ENCODE measurements around the gene ST6GAL1. TPM values are rescaled to one million over a fixed set of nuclear protein-coding genes. Genes with fewer than 3 reads are reported as not detected.
A peak's percentile ranks its signal among the peaks of the same experiment; 100 is the strongest.

ST6GAL1 gene
- polyA plus RNA-seq, 3 donors = 19.0 to 24.4 (median 20.5) TPM

DNA sequence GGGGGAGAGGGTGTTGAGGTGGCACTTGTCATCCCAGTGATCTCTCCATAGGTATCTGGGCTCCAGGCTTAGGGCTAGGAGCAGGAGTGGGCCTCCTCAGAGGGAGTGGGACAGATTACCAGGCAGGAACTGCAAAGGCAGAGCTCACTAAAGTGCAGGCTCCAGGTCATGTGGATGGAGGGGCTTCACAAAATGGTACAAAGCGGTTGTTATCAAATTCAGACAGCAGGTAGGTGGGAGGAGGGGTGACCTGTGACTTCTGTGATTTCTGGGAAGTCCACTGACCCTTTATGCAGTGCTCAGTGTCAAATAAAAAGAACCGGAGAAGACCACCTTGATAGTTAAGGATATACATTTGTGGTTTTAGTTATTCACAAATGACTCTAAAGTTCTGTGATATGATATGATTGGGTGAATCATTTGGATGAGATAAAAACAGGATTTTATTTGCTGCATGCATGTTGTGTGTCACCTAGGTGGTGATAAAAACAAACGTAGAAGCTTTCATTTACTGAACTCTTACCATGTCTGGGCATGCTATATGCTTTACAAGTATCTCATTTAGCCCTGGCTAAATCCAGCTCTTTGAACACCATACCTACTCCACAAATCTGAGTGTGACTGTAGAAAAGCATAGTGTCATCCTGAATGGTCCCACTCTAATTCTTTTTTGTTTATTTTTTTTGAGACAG, 20.2 kb downstream of the ST6GAL1 start:
- H3K4me3 Mint-ChIP-seq = no peak overlapping the region
- H3K27me3 ChIP-seq (ENCODE audit: control insufficient read depth in 2 of 2, insufficient read depth in 2 of 2, low read length in 2 of 2) = no peaks in the 10 kb centered on the region
- no peaks in the 10 kb centered on the region for H3K27me3 Mint-ChIP-seq (ENCODE audit: low read depth in 3 of 3)
- H3K36me3 Mint-ChIP-seq = peaks cover 34 to 38% of the 10 kb centered on the region in 2 donors
- intact Hi-C loops (cut with micrococcal nuclease) = no loop called here
- no peaks in the 10 kb centered on the region for H3K9me3 ChIP-seq (replicated peaks in 1 of 2; ENCODE audit: control insufficient read depth in 1 of 2, insufficient read depth in 1 of 2, low read length in 2 of 2)
- peaks cover 12 to 21% of the 10 kb centered on the region in 2 donors for H3K36me3 ChIP-seq (replicated peaks in 1 of 2; ENCODE audit: control insufficient read depth in 1 of 2, insufficient read depth in 2 of 2, low read length in 2 of 2)
- no peak overlapping the region for H3K9ac ChIP-seq (ENCODE audit: insufficient read depth, low read length, poor library complexity, severe bottlenecking)
- H2AFZ ChIP-seq (ENCODE audit: insufficient read depth, low read depth, low read length, poor library complexity, severe bottlenecking) = no peak overlapping the region
- peaks cover 39% of the 10 kb centered on the region for H3K79me2 ChIP-seq (ENCODE audit: insufficient read depth, low read length)
- no peak for DNase-seq
- peaks cover 25% of the 10 kb centered on the region for H3K4me1 Mint-ChIP-seq
- no peak overlapping the region for H3K27ac ChIP-seq (ENCODE audit: low read depth in 1 of 2, low read length in 2 of 2)
- WGBS (ENCODE audit: insufficient coverage) = 100% methylated on average over 2 of the region's 3 CpGs
- TF ChIP-seq, protein P1, sequence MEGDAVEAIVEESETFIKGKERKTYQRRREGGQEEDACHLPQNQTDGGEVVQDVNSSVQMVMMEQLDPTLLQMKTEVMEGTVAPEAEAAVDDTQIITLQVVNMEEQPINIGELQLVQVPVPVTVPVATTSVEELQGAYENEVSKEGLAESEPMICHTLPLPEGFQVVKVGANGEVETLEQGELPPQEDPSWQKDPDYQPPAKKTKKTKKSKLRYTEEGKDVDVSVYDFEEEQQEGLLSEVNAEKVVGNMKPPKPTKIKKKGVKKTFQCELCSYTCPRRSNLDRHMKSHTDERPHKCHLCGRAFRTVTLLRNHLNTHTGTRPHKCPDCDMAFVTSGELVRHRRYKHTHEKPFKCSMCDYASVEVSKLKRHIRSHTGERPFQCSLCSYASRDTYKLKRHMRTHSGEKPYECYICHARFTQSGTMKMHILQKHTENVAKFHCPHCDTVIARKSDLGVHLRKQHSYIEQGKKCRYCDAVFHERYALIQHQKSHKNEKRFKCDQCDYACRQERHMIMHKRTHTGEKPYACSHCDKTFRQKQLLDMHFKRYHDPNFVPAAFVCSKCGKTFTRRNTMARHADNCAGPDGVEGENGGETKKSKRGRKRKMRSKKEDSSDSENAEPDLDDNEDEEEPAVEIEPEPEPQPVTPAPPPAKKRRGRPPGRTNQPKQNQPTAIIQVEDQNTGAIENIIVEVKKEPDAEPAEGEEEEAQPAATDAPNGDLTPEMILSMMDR (IDR thresholded peaks at IDR 0.05) = no peak
- peak overlapping the region in 1 of 7 donors; percentile 15 for H3K27ac Mint-ChIP-seq
- peaks cover 0 to 4% (median 2%) of the 10 kb centered on the region in 7 donors for H3K9me3 Mint-ChIP-seq
- peaks cover 14% of the 10 kb centered on the region for H4K20me1 ChIP-seq (ENCODE audit: insufficient read depth, low read length)
- H3K4me3 ChIP-seq (replicated peaks in 1 of 3; ENCODE audit: low read depth in 2 of 3, low read length in 3 of 3) = no peak overlapping the region
- peaks cover 19 to 23% of the 10 kb centered on the region in 2 donors for H3K4me1 ChIP-seq (ENCODE audit: control insufficient read depth in 1 of 2, insufficient read depth in 2 of 2, low read length in 2 of 2)
- H3K4me2 ChIP-seq (replicated peaks; ENCODE audit: extremely low read depth, low read length, poor library complexity, severe bottlenecking) = no peak overlapping the region

GRCh38 chr3:186951640-186952552, 21.6 kb downstream of the ST6GAL1 start:
- Mint-ChIP-seq H3K9me3 (peaks cover 0 to 4% (median 2%) of the 10 kb centered on the region in 7 donors), H3K27me3 (ENCODE audit: low read depth in 3 of 3) (no peaks in the 10 kb centered on the region), H3K27ac (peak overlapping the region; percentile 69 to 88 (median 78)), H3K4me3 (no peak overlapping the region), H3K36me3 (peaks cover 35 to 42% of the 10 kb centered on the region in 2 donors), H3K4me1 (peaks cover 29% of the 10 kb centered on the region)
- no peak overlapping the region for H3K4me2 ChIP-seq (replicated peaks; ENCODE audit: extremely low read depth, low read length, poor library complexity, severe bottlenecking)
- no peaks in the 10 kb centered on the region for H3K9me3 ChIP-seq (replicated peaks in 1 of 2; ENCODE audit: control insufficient read depth in 1 of 2, insufficient read depth in 1 of 2, low read length in 2 of 2)
- H4K20me1 ChIP-seq (ENCODE audit: insufficient read depth, low read length) = peaks cover 14% of the 10 kb centered on the region
- H3K79me2 ChIP-seq (ENCODE audit: insufficient read depth, low read length) = peaks cover 50% of the 10 kb centered on the region
- TF ChIP-seq, protein P1 (IDR thresholded peaks at IDR 0.05) = no peak
- no peaks in the 10 kb centered on the region for H3K27me3 ChIP-seq (ENCODE audit: control insufficient read depth in 2 of 2, insufficient read depth in 2 of 2, low read length in 2 of 2)
- H3K9ac ChIP-seq (ENCODE audit: insufficient read depth, low read length, poor library complexity, severe bottlenecking) = no peak overlapping the region
- H2AFZ ChIP-seq (ENCODE audit: insufficient read depth, low read depth, low read length, poor library complexity, severe bottlenecking) = no peak overlapping the region
- no peak for DNase-seq
- intact Hi-C loops (cut with micrococcal nuclease) = no loop called here
- 86% methylated on average over 5 of the region's 7 CpGs for WGBS (ENCODE audit: insufficient coverage)
- H3K4me1 ChIP-seq (ENCODE audit: control insufficient read depth in 1 of 2, insufficient read depth in 2 of 2, low read length in 2 of 2) = peaks cover 19 to 23% of the 10 kb centered on the region in 2 donors
- peaks cover 9 to 21% of the 10 kb centered on the region in 2 donors for H3K36me3 ChIP-seq (replicated peaks in 1 of 2; ENCODE audit: control insufficient read depth in 1 of 2, insufficient read depth in 2 of 2, low read length in 2 of 2)
- peak overlapping the region; percentile 54 to 78 for H3K27ac ChIP-seq (ENCODE audit: low read depth in 1 of 2, low read length in 2 of 2)
- no peak overlapping the region for H3K4me3 ChIP-seq (replicated peaks in 1 of 3; ENCODE audit: low read depth in 2 of 3, low read length in 3 of 3)
